Peyer's patch (tissue), 4 donors: ENCODE measurements around the gene ANO8. TPM values are rescaled to one million over a fixed set of nuclear protein-coding genes. Genes with fewer than 3 reads are reported as not detected.
A peak's percentile ranks its signal among the peaks of the same experiment; 100 is the strongest.

ENCODE experiments used
- DNase-seq, 3 donors: peaks; one replicate each; pipeline ENCODE4 v3.0.0-alpha.2; 2017 to 2019
- H3K27ac ChIP-seq, 4 donors: fragments of 200-600 bp; sonication (generic); one replicate each; pipeline ENCODE4 v1.5.1; 2016 to 2019
- H3K27me3 ChIP-seq, 2 donors: fragments of 200-600 bp; sonication (generic); one replicate each; pipeline ENCODE4 v1.5.1; 2019
- H3K36me3 ChIP-seq, 3 donors: fragments of 200-600 bp; sonication (generic); one replicate each; pipeline ENCODE4 v1.5.1; 2016 to 2019
- H3K4me1 ChIP-seq, 4 donors: fragments of 200-600 bp; sonication (generic); one replicate each; pipeline ENCODE4 v1.5.1; 2016 to 2019
- H3K4me3 ChIP-seq, 4 donors: fragments of 200-600 bp; sonication (generic); 1 replicate in 3 of 4; 2 replicates in 1 of 4; pipeline ENCODE4 v1.5.1; 2016 to 2019; ENCODE audit warnings: mild to moderate bottlenecking in 1 of 4
- H3K9me3 ChIP-seq, 4 donors: fragments of 200-600 bp; sonication (generic); one replicate each; pipeline ENCODE4 v1.5.1; 2016 to 2019; ENCODE audit warnings: mild to moderate bottlenecking in 1 of 4
- CTCF ChIP-seq, 6 experiments: fragments of 450-650 bp in 4 of 6; fragments of 200-600 bp in 2 of 6; sonication (generic) in 1 of 6; IDR thresholded peaks; one replicate each; pipeline ENCODE4 v1.5.1; 2017 to 2019; ENCODE audit warnings: antibody characterized with exemption in 6 of 6, mild to moderate bottlenecking in 3 of 6, moderate library complexity in 1 of 6
- POLR2A ChIP-seq, 2 donors: fragments of 450-650 bp; IDR thresholded peaks; one replicate each; pipeline ENCODE4 v1.5.1; 2017; ENCODE audit warnings: antibody characterized with exemption in 2 of 2, mild to moderate bottlenecking in 2 of 2, moderate library complexity in 2 of 2
- total RNA-seq, 4 donors: library from RNA; depleted of rRNA; stranded (reverse); fragments of >200 nt; gene quantifications; one replicate each; pipeline ENCODE4 v1.1.0, GENCODE V29; 2016

ANO8 gene
- total RNA-seq, 4 donors from 2014 or later = 10.3 to 18.9 (median 16.0) TPM

GRCh38 chr19:17358395-17358794 is 23.7 kb upstream of the ANO8 start:
- no peaks in the 10 kb centered on the region for H3K4me1 ChIP-seq
- H3K9me3 ChIP-seq = no peaks in the 10 kb centered on the region
- peak overlapping the region in 2 of 4 donors; percentile 10 to 22 for H3K27ac ChIP-seq
- no peaks in the 10 kb centered on the region for H3K36me3 ChIP-seq
- no peak for DNase-seq
- no peak overlapping the region for H3K4me3 ChIP-seq
- H3K27me3 ChIP-seq = no peaks in the 10 kb centered on the region
- TF ChIP-seq CTCF (IDR thresholded peaks at IDR 0.05) (no peak), POLR2A (IDR thresholded peaks at IDR 0.05) (no peak)

- H3K9me3 ChIP-seq = no peaks in the 10 kb centered on the region
- TF ChIP-seq POLR2A (IDR thresholded peaks at IDR 0.05) (no peak), CTCF (IDR thresholded peaks at IDR 0.05) (no peak)
- no peaks in the 10 kb centered on the region for H3K4me1 ChIP-seq
- no peak for DNase-seq
- no peak overlapping the region for H3K4me3 ChIP-seq
- no peaks in the 10 kb centered on the region for H3K27me3 ChIP-seq
- H3K36me3 ChIP-seq = no peaks in the 10 kb centered on the region
- H3K27ac ChIP-seq = peak overlapping the region in 1 of 4 donors; percentile 22
Observed at GRCh38 chr19:17357724-17358123, 23.1 kb upstream of the ANO8 start.

GRCh38 chr19:17357078-17357666 is 22.5 kb upstream of the ANO8 start:
- Histone ChIP-seq H3K9me3 (no peaks in the 10 kb centered on the region), H3K27ac (no peak overlapping the region), H3K36me3 (no peaks in the 10 kb centered on the region), H3K27me3 (no peaks in the 10 kb centered on the region), H3K4me1 (no peaks in the 10 kb centered on the region), H3K4me3 (no peak overlapping the region)
- TF ChIP-seq CTCF (IDR thresholded peaks at IDR 0.05) = no peak
- DNase-seq = no peak

GRCh38 chr19:17353386-17353785 is 18.7 kb upstream of the ANO8 start:
- no peak for DNase-seq
- no peaks in the 10 kb centered on the region for H3K4me1 ChIP-seq
- H3K27ac ChIP-seq = no peak overlapping the region
- no peaks in the 10 kb centered on the region for H3K9me3 ChIP-seq
- no peaks in the 10 kb centered on the region for H3K27me3 ChIP-seq
- TF ChIP-seq POLR2A (IDR thresholded peaks at IDR 0.05) (no peak), CTCF (IDR thresholded peaks at IDR 0.05) (no peak)
- no peaks in the 10 kb centered on the region for H3K36me3 ChIP-seq
- no peak overlapping the region for H3K4me3 ChIP-seq

GRCh38 chr19:17352608-17353280 is 18.1 kb upstream of the ANO8 start:
- H3K9me3 ChIP-seq = no peaks in the 10 kb centered on the region
- TF ChIP-seq POLR2A (IDR thresholded peaks at IDR 0.05) (no peak), CTCF (IDR thresholded peaks at IDR 0.05) (no peak)
- no peaks in the 10 kb centered on the region for H3K4me1 ChIP-seq
- no peak overlapping the region for H3K4me3 ChIP-seq
- no peaks in the 10 kb centered on the region for H3K36me3 ChIP-seq
- DNase-seq = no peak
- no peaks in the 10 kb centered on the region for H3K27me3 ChIP-seq
- H3K27ac ChIP-seq = peak overlapping the region in 1 of 4 donors; percentile 25
